ENCODE results near the gene CDKN2D. TPM values are rescaled to one million over a fixed set of nuclear protein-coding genes. Genes with fewer than 3 reads are reported as not detected.

CDKN2D gene
- total and polyA plus RNA-seq, 10 of the 15 experiments (the other 5 are each of a cell fraction or from before 2014, with no cell fraction given): 0.53 to 17.2 (median 6.7) TPM

- Histone ChIP-seq H3K27me3 (replicated peaks in 1 of 2; ENCODE audit: control insufficient read depth in 2 of 2, insufficient read depth in 2 of 2, low read length in 1 of 2) (no peaks in the 10 kb centered on the region; a peak in 1 of 4 replicates), H3K36me3 (ENCODE audit: control insufficient read depth in 2 of 2, insufficient read depth in 2 of 2, low read length in 1 of 2) (no peaks in the 10 kb centered on the region), H3K4me3 (no peak overlapping the region), H3K27ac (ENCODE audit: control insufficient read depth, insufficient read depth) (no peak overlapping the region), H3K79me2 (ENCODE audit: control insufficient read depth, insufficient read depth, low read length) (no peaks in the 10 kb centered on the region), H3K4me1 (ENCODE audit: control insufficient read depth, insufficient read depth, low read length) (no peaks in the 10 kb centered on the region), H3K9me3 (replicated peaks; ENCODE audit: control insufficient read depth, insufficient read depth, low read length) (no peaks in the 10 kb centered on the region), H2AFZ (ENCODE audit: control insufficient read depth, low read depth, low read length) (no peak overlapping the region), H4K20me1 (ENCODE audit: control insufficient read depth, insufficient read depth) (no peaks in the 10 kb centered on the region), H3K9ac (ENCODE audit: control insufficient read depth, insufficient read depth, low read length) (no peak overlapping the region), H3K4me2 (ENCODE audit: control insufficient read depth, insufficient read depth) (no peak overlapping the region)
- DNase-seq (ENCODE audit: low read depth, low spot score) (no peak), FAIRE-seq (no peak), ATAC-seq (no peak)
- ChIA-PET RAD21 (ENCODE audit: unreplicated experiment) (interaction anchor here (1.2 kb wide), 1 partner anchor 8 kb away, joined by 4 read pairs; no protein-coding TSS in a partner anchor), SMC1A (ENCODE audit: uncharacterized antibody, unreplicated experiment) (interaction anchor here (1.1 to 9.0 kb wide), 3 partner anchors 59 to 113 kb away, joined by 3 to 252 read pairs (median 5); no protein-coding TSS in a partner anchor), CTCF (interaction anchor here (1.0 to 9.3 kb wide), 3 partner anchors 17 to 271 kb away, joined by 3 to 397 read pairs (median 4); no protein-coding TSS in a partner anchor), POLR2A (interaction anchor here (0.6 kb wide), 1 partner anchor 156 kb away, joined by 3 read pairs; no protein-coding TSS in a partner anchor)
- in situ Hi-C loops (cut with MboI) (no loop called here), intact Hi-C loops (cut with micrococcal nuclease; ENCODE audit: unreplicated experiment) (no loop called here)
- WGBS (ENCODE audit: insufficient coverage, insufficient replicate concordance, low lambda C conversion rate, missing lambda C conversion rate): 95% methylated on average over 5 of the region's 6 CpGs
- TF ChIP-seq SIX5 (IDR thresholded peaks at IDR 0.05; ENCODE audit: low read depth, low read length, severe bottlenecking): no peak
- no peak for TF ChIP-seq TARDBP (IDR thresholded peaks at IDR 0.05; ENCODE audit: borderline replicate concordance)
- TF ChIP-seq REST (IDR thresholded peaks at IDR 0.05; ENCODE audit: low read depth, low read length): no peak
- no peak for TF ChIP-seq JUNB (IDR thresholded peaks at IDR 0.05)
- TF ChIP-seq CEBPZ (IDR thresholded peaks at IDR 0.05; ENCODE audit: low read depth, low read length): no peak
- TF ChIP-seq MTA3 (IDR thresholded peaks at IDR 0.05; ENCODE audit: borderline replicate concordance, low read length): no peak
- no peak for TF ChIP-seq HDAC6 (IDR thresholded peaks at IDR 0.05; ENCODE audit: unreplicated experiment)
- TF ChIP-seq MEF2B (IDR thresholded peaks at IDR 0.05; ENCODE audit: partially characterized antibody, poor library complexity, severe bottlenecking): no peak
- no peak for TF ChIP-seq CBFB (IDR thresholded peaks at IDR 0.05; ENCODE audit: low read depth)
- no peak for TF ChIP-seq E2F4 (IDR thresholded peaks at IDR 0.05; ENCODE audit: low read depth, low read length)
- no peak for TF ChIP-seq IKZF2 (IDR thresholded peaks at IDR 0.05)
- TF ChIP-seq HSF1 (IDR thresholded peaks at IDR 0.05; ENCODE audit: low read depth, low read length): no peak
- no peak for TF ChIP-seq DPF2 (IDR thresholded peaks at IDR 0.05)
- no peak for TF ChIP-seq ZZZ3 (IDR thresholded peaks at IDR 0.05; ENCODE audit: control insufficient read depth, insufficient read length, low read depth)
- BruUV-seq (replicated peaks): no TSS peak
Observed at GRCh38 chr19:10586396-10586795, 17.6 kb upstream of the CDKN2D start.

All from GM12878 (cell line).